ENCODE results near the gene DTNBP1. TPM values are rescaled to one million over a fixed set of nuclear protein-coding genes. Genes with fewer than 3 reads are reported as not detected.
"Not testable (repeated sequence)": the region's sequence is repeated elsewhere in the genome, so short reads cannot be mapped to it uniquely, and the experiment has no call there.

Gene DTNBP1
- total RNA-seq, 1 experiment from 2014 or later = 13.5 TPM

DNA sequence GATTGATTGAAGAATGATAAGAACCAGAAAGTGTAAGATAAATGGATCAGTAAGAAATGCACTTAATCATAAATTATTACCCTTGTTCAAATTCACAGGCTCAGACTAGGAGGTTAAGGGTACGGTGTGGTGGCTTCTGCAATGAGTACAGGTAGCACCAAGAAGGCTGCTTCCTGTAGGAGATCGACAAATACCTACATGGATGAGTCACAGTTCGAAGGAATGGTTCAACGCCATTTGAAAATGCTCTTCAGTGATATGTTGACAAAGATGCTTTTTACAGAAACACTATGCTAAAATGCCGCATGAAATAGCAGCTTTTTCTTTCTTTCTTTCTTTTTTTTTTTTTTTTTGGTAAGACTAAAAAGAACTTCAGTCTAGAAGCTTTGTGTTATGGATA, 116.2 kb downstream of the DTNBP1 start:
- Mint-ChIP-seq H3K36me3 (ENCODE audit: insufficient read depth, unreplicated experiment) (no peaks in the 10 kb centered on the region), H3K27ac (ENCODE audit: low read depth, unreplicated experiment) (no peak overlapping the region), H3K9me3 (ENCODE audit: unreplicated experiment) (peaks cover 8% of the 10 kb centered on the region), H3K4me3 (ENCODE audit: unreplicated experiment) (no peak overlapping the region), H3K27me3 (ENCODE audit: insufficient read depth, unreplicated experiment) (no peaks in the 10 kb centered on the region), H3K4me1 (ENCODE audit: insufficient read depth, unreplicated experiment) (no peaks in the 10 kb centered on the region)
- TF ChIP-seq, protein P1, sequence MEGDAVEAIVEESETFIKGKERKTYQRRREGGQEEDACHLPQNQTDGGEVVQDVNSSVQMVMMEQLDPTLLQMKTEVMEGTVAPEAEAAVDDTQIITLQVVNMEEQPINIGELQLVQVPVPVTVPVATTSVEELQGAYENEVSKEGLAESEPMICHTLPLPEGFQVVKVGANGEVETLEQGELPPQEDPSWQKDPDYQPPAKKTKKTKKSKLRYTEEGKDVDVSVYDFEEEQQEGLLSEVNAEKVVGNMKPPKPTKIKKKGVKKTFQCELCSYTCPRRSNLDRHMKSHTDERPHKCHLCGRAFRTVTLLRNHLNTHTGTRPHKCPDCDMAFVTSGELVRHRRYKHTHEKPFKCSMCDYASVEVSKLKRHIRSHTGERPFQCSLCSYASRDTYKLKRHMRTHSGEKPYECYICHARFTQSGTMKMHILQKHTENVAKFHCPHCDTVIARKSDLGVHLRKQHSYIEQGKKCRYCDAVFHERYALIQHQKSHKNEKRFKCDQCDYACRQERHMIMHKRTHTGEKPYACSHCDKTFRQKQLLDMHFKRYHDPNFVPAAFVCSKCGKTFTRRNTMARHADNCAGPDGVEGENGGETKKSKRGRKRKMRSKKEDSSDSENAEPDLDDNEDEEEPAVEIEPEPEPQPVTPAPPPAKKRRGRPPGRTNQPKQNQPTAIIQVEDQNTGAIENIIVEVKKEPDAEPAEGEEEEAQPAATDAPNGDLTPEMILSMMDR (IDR thresholded peaks at IDR 0.05; ENCODE audit: unreplicated experiment) = no peak
- intact Hi-C loops (cut with micrococcal nuclease) = no loop called here
- ChIA-PET POLR2A (no interaction called here), CTCF (no interaction called here)
- no TSS peak for BruUV-seq (replicated peaks)
- DNase-seq (ENCODE audit: unreplicated experiment) = peak; percentile 5

DNA sequence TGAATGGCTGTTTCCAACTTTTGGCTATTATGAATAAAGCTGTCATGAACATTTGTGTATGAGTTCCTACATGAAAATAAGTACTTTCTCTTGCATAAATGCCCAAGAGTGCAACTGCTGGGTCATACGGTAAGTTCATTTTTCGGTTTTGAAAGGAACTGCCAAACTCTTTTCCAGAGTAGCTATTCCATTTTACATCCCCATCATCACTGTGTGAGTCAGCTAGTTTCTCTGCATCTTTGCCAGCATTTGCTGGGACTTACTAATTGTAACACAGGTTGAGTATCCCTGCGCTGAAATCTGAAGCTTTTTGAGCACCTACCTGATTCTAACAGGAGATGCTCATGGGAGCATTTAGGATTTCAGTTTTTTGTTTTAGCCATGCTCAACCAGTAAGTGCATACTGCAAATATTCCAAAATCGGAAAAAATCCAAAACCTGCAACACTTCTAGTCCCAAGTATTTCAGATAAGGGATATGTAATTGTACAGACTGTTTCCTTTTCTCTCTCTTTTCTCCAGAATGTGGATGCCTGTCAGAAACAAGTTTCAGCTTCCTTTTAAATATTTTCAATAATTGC, 118.4 kb downstream of the DTNBP1 start:
- Mint-ChIP-seq H3K9me3 (ENCODE audit: unreplicated experiment) (peaks cover 8% of the 10 kb centered on the region), H3K36me3 (ENCODE audit: insufficient read depth, unreplicated experiment) (peaks cover 6% of the 10 kb centered on the region), H3K4me1 (ENCODE audit: insufficient read depth, unreplicated experiment) (peaks cover 5% of the 10 kb centered on the region), H3K4me3 (ENCODE audit: unreplicated experiment) (no peak overlapping the region), H3K27me3 (ENCODE audit: insufficient read depth, unreplicated experiment) (no peaks in the 10 kb centered on the region), H3K27ac (ENCODE audit: low read depth, unreplicated experiment) (no peak overlapping the region)
- CTCF ChIA-PET = interaction anchor here (0.5 kb wide), 1 partner anchor 14 kb away, joined by 3 read pairs; no protein-coding TSS in a partner anchor
- no peak for DNase-seq (ENCODE audit: unreplicated experiment)
- TF ChIP-seq, protein P1 (IDR thresholded peaks at IDR 0.05; ENCODE audit: unreplicated experiment) = no peak
- POLR2A ChIA-PET = interaction anchor here (1.0 kb wide), 1 partner anchor 11 kb away, joined by 3 read pairs; no protein-coding TSS in a partner anchor
- intact Hi-C loops (cut with micrococcal nuclease) = no loop called here
- no TSS peak for BruUV-seq (replicated peaks)

DNA sequence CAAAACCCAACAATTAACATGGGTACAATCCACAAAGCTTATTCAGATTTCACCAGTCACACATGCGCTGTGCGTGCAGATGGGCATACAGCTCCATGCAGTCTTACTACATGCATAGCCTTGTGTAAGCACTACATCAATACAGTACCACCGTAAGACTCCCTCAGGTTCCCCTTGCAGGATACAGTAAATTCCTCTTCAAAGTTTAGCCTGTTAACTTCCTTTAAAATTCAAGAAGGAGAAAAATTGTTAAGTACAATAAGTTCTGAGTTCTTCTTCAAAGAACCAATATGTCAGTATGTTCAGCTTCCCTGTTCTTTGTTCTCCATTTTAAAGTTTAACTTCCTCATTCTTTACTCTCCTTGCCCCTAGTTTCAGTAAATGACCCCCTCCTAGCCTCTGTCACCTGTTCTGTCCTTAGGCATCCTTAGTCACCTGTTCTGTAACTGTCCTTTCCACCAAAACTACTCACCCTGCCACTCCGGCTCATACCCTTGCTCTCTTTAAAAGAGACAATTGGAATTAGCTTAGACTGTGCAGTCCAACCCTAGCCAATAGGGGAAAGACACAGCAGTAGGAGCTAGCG, 119.4 kb downstream of the DTNBP1 start:
- H3K9me3 Mint-ChIP-seq (ENCODE audit: unreplicated experiment); H3K4me3 Mint-ChIP-seq (ENCODE audit: unreplicated experiment); BruUV-seq (replicated peaks); H3K4me1 Mint-ChIP-seq (ENCODE audit: insufficient read depth, unreplicated experiment); H3K27me3 Mint-ChIP-seq (ENCODE audit: insufficient read depth, unreplicated experiment); POLR2A ChIA-PET; H3K36me3 Mint-ChIP-seq (ENCODE audit: insufficient read depth, unreplicated experiment); H3K27ac Mint-ChIP-seq (ENCODE audit: low read depth, unreplicated experiment); DNase-seq (ENCODE audit: unreplicated experiment); intact Hi-C loops (cut with micrococcal nuclease): not testable (repeated sequence)
- CTCF ChIA-PET = interaction anchor here (0.5 to 0.6 kb wide), 2 partner anchors 797 to 1459 kb away, joined by 3 read pairs; no protein-coding TSS in a partner anchor

DNA sequence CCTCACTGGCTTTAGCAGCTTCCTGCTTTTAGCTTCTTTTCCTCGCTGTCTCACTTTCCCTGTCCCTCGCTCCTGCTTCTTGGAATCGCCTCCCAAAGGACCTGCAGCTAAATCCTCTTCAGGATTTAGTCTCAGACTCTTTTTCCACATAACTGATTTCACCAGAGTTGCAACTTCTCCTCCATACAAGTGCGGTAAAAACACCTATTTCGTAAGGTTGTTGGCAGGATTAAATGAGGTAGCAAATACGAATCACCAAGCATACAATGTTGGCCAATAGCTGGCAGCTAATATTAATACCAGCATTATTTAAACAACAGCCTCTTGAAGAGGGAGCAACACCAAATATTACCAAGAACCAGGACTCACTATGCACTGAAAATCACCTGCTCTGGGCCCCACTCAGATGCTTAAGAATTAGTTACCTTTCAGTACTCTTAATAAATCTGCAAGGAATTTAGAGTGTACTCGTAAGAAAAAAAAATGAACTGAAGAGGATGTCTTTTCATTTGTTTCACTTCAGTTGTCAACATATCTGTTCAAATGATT, 123.0 kb downstream of the DTNBP1 start:
- H3K4me3 Mint-ChIP-seq (ENCODE audit: unreplicated experiment) = no peak overlapping the region
- H3K36me3 Mint-ChIP-seq (ENCODE audit: insufficient read depth, unreplicated experiment) = peaks cover 7% of the 10 kb centered on the region
- CTCF ChIA-PET = no interaction called here
- H3K9me3 Mint-ChIP-seq (ENCODE audit: unreplicated experiment) = peaks cover 8% of the 10 kb centered on the region
- POLR2A ChIA-PET = interaction anchor here (0.7 kb wide), 1 partner anchor 11 kb away, joined by 4 read pairs; no protein-coding TSS in a partner anchor
- H3K27ac Mint-ChIP-seq (ENCODE audit: low read depth, unreplicated experiment) = no peak overlapping the region
- no peaks in the 10 kb centered on the region for H3K27me3 Mint-ChIP-seq (ENCODE audit: insufficient read depth, unreplicated experiment)
- intact Hi-C loops (cut with micrococcal nuclease) = no loop called here
- peak; percentile 32 for DNase-seq (ENCODE audit: unreplicated experiment)
- peaks cover 6% of the 10 kb centered on the region for H3K4me1 Mint-ChIP-seq (ENCODE audit: insufficient read depth, unreplicated experiment)
- BruUV-seq (replicated peaks) = no TSS peak
- TF ChIP-seq, protein P1 (IDR thresholded peaks at IDR 0.05; ENCODE audit: unreplicated experiment) = no peak
